Measurements from ENCODE around the gene HPS1.

DNA sequence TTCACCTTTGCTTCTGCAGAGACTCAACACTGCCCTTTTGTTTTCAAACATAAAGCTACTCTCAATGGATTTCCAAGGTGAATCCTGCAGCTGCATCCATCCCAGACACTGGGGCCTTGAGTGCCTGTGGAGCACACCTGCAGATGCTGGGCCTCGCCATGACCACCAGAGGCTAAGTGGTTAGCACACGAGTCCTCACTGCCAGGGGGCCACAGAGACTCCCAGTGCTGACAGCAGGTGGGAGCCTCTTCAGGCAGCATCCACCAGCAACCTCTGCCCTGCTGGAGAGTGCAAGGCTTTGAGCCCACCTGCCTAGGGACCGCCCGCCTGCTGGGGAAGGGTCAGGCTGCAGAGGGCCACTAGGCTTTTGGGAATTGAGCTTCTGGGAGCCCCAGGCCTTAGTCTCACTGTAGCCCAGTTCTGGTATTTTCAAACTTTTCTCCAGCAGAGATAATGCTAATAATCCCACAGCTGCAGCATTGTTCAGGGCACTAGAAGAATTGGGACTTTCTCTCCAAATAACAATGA is 9.4 kb upstream of the HPS1 start:
- TF ChIP-seq, protein P1, sequence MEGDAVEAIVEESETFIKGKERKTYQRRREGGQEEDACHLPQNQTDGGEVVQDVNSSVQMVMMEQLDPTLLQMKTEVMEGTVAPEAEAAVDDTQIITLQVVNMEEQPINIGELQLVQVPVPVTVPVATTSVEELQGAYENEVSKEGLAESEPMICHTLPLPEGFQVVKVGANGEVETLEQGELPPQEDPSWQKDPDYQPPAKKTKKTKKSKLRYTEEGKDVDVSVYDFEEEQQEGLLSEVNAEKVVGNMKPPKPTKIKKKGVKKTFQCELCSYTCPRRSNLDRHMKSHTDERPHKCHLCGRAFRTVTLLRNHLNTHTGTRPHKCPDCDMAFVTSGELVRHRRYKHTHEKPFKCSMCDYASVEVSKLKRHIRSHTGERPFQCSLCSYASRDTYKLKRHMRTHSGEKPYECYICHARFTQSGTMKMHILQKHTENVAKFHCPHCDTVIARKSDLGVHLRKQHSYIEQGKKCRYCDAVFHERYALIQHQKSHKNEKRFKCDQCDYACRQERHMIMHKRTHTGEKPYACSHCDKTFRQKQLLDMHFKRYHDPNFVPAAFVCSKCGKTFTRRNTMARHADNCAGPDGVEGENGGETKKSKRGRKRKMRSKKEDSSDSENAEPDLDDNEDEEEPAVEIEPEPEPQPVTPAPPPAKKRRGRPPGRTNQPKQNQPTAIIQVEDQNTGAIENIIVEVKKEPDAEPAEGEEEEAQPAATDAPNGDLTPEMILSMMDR (IDR thresholded peaks at IDR 0.05), result no peak
- TF ChIP-seq POLR2A (IDR thresholded peaks at IDR 0.05), result no peak
